TTC549 (cell line): ENCODE results near the gene HECW1.

Source experiments
- FAIRE-seq: peaks from 2 replicates; lab custom pipeline; 2012; peaks lifted over from hg19 to GRCh38; lab: Jason Lieb, UNC

HECW1 gene

DNA sequence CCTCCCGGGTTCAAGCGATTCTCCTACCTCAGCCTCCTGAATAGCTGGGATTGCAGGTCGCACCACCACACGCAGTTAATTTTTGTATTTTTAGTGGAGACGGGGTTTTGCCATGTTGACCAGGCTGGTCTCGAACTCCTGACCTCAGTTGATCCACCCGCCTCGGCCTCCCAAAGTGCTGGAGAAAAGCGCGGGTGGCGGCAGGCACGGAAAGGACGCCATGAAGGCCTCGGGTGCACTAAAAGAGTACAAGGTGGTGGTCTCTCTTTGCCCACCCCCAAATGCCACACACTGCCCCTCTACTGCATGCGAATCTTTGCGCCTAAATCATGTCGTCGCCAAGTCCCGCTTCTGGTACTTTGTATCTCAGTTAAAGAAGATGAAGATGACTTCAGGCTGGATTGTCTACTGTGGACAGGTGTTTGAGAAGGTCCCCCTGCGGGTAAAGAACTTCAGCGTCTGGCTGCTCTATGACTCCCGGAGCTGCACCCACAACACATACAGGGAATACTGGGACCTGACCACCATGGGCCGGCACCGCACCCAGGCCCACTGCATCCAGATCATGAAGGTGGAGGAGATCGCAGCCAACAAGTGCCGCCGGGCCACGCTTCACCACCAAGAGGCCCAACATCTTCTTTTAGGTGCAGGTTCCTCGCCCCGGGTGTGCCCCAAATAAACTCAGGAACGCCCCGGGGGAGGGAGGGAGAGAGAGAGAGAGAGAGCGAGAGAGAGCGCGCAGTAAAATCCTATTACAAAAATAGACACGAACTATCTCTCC, 161.7 kb downstream of the HECW1 start:
- no peak for FAIRE-seq

DNA sequence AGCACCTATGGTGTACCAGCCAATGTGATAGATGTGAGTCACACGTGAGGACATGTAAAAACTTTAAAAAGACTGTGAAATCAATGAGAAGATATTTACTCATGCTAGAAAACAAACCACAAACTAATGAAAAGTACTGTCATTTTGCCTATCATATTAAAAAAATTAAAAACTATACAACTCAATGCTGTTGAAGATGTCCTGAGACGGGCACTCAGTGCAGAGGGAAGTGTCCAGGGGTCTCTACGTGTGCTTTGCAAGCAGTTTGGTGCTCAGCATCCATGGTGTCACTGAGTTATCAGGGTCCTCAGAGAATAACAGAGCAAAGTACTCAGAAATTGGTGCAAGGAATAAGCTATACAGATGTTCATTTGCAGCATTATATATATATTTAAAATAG, 162.3 kb downstream of the HECW1 start:
- FAIRE-seq, result no peak

DNA sequence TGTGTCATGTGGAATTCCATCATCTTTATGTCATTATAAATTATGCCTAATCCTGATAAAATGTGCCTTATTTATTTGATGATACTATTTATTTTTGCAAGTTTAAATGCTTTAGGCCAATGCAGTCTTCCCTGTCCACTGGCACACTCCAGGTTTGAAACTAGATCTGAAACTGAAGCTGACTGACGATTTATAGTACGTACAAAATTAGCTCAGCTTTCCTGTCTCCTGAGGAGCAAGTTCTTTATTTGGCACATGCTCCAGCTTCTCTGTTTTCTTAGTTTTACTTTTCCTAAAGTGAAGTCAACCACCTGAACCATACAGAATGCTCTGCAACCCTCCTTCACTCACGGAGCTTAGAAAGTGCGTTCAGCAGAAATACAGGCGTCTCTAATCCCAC, 164.1 kb downstream of the HECW1 start:
- no peak for FAIRE-seq

DNA sequence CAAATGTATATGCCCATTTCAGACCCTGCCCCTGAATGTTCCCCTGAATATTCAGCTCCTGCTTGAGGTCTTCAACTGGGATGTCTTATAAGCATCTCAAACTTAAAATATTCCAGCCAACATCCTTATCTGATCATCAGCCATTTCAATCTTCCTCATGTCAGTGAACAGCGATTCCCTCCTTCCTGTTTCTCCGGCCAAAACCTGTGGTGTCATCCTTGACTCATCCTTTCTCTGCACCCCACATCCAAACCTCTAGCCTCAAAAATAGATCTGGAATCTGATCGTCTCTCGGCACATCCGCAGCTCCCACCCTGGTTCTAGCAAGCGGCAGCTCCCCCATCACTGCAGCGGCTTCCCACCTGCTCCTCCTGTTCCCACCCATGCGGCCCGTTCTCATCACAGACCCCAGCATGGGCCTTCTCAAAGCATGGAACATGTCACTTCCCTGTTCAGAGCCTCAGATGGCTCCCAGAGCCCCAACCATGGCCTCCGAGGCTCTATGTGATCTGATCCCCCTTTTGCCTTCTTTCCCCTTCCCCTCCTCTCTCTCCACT, 165.7 kb downstream of the HECW1 start:
- FAIRE-seq, result no peak

DNA sequence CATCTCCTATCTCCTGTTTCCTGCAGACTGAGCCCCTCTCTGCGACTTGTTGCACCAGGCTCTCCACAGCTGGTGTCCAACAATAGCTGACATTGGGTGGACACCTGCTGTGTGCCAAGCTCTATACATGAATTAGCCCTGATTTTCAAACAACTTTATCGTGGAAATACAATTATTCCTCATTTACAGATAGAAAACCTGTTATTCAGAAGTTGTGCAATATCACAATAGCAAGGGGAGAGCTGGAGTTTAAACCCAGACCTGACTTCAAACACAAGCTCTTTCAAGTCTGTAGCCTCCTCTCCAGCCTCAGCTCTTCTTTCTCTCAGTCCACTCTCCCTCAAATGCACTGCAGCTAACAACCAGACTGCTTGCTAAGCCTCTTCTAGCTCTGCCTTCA, 168.8 kb downstream of the HECW1 start:
- FAIRE-seq, result no peak

DNA sequence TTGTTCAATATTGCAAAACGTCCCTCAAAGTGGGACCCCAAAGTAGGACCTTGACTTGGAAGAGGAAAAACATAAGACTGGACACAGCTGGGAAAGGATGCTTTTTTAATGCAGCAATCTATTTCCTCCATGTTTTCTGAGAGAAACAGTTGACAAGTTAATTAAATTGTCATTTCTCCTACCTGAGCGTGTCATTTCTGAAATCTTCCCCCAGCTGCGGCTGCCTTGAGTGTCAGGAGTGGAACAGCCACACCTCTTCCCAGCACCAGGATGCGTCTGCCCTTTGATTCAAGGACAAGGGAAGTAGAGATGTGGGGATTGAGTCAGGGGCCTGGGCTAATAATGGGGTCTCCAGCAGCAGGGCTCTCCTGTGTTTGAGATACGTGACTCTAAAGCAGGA, 171.3 kb downstream of the HECW1 start:
- no peak for FAIRE-seq

DNA sequence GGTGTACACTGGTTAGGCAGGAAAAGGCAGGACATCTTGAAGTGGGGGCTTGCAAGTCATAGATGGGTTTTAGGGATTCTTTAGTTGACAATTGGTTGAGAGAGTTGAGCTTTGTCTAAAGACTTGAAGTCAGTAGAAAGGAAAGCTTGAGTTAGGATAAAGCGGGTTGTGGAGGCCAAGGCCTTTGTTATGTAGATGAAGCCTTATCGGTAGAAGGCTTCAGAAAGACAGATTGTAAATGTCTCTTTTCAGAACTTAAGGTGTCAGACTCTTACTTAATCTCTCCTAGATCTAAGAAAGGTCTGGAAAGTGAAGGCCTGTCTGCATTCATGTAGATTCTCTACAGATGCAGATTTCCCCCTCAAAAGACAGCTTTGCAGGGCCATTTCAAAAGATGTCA, 177.4 kb downstream of the HECW1 start:
- no peak for FAIRE-seq

DNA sequence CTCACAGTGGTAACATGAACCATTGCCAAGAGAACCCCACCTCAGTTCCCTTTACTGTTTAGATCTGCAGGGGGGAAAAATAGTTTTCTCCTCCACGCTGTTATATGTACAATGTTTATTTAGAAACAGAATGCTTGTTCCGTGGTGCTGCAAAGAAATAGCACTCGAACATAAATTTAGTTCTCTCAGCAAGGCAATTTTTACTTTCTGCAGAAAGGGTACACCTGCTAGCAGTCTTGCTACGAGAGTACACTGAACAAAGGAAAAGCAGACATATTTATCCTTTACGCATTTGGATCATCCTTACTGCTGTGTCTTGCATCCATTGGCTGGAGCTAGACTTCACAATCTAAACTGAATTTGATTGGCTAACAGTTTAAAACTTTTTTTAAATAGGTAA, 178.5 kb downstream of the HECW1 start:
- no peak for FAIRE-seq

DNA sequence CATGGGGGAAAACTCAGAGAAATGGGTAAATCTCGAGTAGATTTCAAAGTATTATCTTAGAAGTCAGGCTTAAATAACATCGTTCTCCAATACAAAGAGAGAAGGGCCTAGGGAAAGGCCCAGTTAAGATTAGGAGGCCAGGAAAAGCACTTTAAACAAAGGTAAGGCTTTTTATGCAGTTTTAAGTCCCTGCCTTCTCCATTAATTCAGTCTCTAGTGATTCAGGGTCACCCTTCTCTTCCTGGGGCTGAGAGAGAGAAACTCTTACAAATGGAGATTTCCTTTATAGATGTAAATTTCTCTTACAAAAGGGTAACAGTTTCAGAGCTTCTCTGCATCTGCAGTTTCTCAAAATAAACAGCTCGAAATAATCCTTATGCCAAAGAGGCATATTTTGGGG, 179.3 kb downstream of the HECW1 start:
- no peak for FAIRE-seq

DNA sequence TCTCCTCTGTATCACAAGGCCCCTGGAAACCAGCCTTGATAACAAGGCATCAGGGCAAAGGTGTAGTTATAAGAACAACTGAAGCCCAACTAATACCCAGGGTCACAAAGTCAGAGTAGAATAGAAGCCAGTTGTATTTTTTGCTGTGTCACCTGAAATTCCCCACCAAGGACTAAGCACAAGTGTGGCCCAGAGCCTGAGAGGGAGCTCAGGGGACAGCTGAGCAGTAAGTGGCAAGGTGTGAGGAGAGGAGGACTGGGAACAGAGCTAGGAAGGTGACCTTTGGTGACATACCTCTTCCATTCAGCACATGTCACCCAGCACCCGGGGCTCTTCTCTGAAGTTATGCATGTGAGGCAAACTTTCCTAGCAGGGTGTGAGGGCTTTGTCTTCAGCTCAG, 179.9 kb downstream of the HECW1 start:
- no peak for FAIRE-seq

DNA sequence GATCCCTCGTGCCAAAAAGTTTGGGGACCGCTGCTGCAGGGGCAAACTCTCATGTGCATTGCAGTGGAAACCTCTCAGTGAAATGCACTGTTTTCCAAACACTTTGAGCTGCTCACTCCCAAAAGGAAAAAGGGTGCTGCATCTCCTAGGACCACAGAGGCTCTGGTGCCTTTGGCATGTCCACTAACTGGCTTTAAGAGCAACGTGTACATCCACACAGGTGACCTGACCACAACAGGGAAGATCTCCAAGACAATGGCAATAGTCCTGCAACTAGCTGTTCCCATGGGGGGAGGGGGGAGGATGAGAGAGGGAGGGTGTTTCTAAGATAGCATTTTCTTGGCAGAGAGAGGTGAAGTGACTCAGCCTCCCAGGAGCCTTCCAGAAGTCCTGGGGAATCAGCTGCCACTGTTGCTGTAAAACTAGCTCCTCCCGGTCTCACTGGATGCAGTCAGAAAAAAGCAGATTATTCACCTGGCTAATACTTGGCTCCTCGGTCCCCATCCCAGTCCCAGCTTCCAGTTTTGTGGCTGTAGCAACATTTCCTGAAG, 181.7 kb downstream of the HECW1 start:
- no peak for FAIRE-seq

DNA sequence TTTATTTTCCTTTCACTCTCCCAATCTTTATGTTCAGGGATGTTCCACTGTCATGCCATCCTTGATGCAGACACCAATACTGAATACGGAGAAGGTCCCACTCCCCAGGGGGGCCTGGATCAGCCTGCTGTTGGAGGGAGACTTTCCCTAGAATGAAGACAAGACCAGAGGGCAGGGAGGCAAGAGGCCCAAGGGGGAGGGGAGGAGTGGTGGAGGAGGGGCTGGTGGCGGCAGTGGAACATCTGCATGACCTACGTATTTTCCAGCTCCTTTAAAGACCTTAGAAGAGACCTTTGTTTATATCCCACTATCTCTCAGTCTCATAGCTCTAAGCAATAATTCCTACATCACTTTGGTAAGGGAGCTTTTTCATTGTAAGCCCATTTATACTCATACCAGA, 183.0 kb downstream of the HECW1 start:
- FAIRE-seq, result no peak

DNA sequence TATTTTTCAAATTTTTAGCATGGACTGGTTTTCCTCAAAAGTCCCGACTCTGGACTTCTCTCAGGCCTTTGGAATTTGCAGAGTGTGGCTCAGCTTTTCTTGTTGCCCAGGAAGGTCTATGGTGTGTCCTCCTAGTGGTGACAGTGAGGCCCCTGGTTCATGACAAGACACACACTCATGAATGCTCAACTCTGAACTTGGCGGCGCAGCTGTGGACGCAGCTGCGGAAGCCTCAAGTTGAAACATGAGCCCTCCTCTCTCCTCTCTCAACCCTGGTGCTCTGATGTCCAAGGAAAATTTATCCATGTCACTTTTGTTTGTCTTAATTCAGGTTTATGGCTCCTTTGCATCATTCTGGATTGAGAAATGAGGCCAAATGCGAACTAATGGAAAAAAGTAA, 183.9 kb downstream of the HECW1 start:
- FAIRE-seq, result no peak

DNA sequence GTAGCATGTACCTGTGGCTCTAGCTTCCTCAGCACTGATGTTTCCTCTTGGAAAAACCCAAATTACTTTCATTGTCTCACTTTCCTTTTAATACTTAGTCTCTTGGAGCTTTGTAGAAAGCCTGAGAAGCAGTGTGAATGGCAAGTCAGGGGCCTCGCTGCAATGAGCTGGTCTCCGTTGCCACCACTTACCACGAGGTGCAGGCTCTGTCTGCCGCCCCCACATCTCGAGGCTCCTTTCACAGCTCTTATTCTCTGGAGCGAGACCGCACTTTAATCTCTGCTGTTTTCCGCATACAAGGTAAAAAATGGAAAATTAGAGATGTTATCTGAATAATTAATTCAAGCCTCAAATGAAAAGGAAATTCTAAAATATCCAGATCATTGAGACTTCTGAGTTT, 186.2 kb downstream of the HECW1 start:
- no peak for FAIRE-seq

DNA sequence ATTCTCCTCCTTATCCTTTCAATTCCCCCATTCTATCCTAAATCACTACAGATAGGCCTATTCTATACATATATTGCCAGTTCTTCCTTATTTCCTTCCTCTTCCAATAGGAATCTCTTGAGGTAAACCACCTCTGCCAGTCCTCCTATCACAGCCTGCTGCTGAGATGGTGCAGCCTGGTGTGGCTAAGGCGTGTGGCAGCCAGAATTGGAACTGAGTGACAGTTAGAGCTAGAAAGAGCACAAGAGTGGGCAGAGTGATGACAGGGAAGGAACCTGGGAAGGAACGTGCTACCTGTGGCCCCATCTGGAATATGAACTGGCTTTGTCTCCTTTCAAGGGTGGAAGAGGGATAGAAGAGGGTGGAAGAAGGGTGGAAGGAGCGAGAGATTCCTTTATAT, 187.7 kb downstream of the HECW1 start:
- FAIRE-seq, result no peak

DNA sequence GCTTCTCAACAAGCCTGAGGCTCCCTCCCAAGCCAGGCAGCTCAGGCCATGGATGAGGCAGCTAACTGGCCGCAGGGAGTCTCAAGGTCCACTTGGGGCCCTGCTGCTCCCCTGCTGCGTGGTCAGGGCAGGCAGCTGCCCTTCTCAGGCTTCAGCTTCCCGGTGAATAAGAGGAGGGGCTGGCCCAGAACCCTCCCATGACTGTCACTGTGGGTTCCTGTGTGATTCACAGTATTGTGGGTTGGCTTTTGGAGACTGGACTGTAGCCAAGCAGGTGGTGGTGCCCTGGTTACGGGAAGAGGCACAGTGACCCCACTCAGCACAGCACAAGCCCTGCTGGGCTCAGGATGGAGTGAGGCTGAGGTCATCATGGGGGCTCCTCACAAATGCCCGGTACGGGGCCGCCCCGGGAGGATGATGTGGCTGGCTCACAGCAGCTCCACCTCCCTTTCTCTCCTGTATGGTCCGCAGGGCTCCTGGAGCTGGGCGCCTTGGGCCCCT, 189.8 kb downstream of the HECW1 start:
- no peak for FAIRE-seq

DNA sequence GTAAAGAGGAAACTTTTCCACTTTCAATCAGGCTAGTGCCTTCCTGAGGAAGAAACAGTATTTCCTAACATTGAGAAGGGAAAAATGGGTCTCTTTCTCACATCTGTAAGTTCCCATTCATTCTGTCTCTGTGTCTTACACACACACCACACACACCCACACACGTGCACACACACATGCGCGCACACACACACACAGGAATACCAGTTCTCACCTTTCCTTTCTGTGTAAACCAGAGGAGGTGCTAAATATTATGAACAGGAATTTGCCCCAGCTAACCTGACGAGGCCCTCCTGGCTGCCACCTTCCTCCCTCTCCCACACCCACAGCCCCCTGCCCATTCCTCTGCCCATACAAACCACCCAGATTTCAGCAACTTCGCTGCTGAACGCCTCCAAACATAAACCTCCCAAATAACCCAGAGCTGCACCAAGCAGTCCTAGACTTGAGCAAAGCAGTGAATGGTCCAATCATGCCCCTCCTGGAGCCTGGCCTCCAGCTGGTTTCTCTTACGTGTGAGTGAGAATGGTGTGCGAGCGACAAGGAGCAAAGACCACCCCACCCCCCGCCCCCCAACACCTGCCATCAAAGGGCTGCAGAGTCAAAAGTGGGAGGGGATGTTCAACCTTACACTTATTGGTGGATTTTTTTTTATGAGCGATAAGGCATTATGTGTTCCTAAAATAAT, 190.5 kb downstream of the HECW1 start:
- FAIRE-seq, result no peak

DNA sequence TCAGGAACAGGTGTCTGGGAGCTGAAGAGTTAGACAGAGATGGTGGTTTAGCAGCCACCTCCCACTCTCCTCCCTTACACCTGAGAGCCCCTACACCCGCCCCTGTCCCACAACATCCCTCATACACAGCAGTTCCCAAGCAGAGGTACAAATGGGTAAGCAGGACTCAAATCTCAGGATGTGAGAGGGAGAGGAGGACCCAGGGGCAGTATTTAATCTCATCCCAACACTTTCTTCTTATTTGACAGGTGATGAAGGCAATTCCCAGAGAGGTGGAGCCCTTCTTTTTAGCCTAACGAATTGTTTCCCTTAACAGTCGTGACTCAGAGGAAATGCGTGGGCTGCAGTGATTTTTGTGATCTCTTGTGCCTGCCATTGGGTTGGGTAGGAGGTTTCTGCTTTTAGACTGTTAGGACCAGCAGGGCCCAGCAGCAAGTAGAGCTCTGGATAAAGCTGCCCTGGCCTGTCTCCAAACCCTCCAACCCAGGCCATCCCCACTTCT, 191.3 kb downstream of the HECW1 start:
- FAIRE-seq, result no peak

DNA sequence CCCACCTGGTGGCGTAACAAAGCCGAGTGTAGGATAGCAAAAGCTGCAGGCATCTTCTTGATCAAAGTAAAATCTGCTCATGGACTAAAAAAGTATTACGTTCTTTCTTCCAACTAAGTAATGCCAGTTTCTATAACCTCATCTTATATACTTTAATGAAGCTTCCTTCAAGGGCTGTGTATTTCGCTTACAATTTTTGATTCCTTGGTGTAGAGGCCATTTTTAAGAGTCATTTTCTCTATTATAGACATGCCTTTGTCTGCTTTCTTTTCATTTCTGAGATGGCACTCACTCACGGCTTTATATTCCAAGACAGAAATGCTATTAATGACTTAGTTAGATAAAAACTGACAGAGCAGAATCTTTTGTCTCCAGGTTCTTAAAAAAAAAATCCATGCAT, 194.0 kb downstream of the HECW1 start:
- no peak for FAIRE-seq

DNA sequence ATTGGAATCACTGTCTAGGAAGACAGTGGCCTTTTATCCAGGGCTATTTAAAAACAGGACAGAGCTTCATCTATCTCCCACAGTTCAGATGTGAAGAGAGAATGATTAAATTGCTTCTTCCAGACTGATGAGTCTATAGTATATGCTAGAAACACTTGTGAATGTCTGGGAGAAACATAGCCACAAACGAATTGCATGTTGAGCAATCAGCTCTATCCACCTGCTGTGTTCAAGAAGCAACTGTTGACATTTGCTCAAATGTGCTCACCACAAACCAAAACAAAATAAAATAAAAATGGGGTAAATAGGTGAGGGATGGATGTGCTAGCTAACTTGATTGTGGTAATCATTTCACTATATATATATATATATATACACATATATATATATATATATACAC, 195.1 kb downstream of the HECW1 start:
- FAIRE-seq, result no peak

DNA sequence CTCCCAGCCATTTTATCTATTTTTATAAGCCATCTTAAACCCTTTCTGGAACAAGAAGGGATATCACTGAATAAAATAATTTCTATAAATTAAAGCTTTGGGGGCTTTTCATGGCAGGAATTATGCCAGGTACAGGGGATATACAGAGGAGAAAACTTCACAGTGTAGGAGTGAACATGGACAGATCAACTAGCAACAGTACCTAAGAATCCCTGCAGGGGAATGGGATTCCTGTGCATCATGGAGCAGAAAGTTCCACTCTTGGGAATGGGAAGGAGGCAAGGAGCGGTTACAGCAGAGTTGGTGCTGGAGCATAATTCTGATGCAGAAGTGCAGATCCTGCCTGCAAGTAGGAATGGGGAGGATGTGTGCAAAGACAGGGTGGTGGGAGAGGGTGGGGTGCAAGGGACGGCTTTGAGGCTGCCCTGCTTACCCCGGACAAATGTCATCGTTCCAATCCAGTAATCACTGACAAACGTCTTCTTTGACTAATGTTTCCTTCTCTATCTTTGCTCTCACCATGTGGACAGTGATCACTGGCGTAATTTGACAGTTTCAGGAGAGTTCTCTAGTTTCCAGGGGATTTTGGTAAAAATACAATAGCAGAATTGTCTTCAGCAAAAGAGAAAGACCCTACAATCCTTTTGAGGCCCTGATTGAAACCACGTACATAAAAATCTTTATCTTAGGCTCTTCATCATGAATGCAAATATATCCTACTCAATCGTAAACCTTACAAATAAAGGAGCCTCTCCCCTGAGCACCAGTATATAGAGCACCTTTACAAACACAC, 196.7 kb downstream of the HECW1 start:
- FAIRE-seq, result no peak

DNA sequence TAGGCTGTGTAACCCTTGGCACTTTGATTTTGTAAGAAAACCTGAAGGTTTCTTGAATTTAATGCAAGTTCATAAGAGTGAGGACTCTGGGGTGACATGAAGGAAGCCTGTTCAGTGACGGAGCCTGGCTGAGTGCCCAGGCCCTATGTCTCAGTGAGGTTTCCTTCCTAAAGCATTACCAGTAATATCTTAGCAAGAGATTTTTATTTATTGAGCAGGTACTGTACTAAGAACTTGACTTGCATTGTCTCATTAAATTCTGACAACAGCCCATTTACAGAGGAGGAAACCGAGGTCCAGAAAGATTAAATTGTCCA, 197.2 kb downstream of the HECW1 start:
- FAIRE-seq, result no peak

DNA sequence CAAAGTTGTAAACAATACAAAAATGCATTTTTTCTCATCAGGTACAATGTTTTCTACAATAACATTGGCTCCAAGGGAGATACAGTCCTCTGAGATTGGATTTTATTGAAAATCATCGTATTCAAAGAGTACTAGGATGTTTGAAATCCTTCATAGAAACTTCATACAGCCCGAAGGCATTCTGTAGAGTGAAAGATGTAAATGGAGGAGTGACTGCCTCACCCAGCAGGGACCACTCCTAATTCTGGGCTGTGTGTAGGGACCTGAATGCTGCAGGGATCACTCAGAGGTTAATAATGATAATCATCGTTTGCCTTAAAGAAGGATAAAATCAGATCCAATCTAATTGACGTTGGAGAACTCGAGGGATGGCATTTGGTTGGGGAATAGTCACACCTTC, 198.6 kb downstream of the HECW1 start:
- FAIRE-seq, result no peak
